GM18873 (cell line): ENCODE measurements around the gene HSPBP1.
"Not testable (repeated sequence)": the region's sequence is repeated elsewhere in the genome, so short reads cannot be mapped to it uniquely, and the experiment has no call there.

Experiments
- ATAC-seq: cut with Tn5 transposase; IDR thresholded peaks from one replicate; pipeline ENCODE4 v1.9.1; 2021; ENCODE audit warnings: mild to moderate bottlenecking, moderate library complexity, moderate number of reproducible peaks; ENCODE audit not compliant: unreplicated experiment, low FRiP score

The HSPBP1 gene

DNA sequence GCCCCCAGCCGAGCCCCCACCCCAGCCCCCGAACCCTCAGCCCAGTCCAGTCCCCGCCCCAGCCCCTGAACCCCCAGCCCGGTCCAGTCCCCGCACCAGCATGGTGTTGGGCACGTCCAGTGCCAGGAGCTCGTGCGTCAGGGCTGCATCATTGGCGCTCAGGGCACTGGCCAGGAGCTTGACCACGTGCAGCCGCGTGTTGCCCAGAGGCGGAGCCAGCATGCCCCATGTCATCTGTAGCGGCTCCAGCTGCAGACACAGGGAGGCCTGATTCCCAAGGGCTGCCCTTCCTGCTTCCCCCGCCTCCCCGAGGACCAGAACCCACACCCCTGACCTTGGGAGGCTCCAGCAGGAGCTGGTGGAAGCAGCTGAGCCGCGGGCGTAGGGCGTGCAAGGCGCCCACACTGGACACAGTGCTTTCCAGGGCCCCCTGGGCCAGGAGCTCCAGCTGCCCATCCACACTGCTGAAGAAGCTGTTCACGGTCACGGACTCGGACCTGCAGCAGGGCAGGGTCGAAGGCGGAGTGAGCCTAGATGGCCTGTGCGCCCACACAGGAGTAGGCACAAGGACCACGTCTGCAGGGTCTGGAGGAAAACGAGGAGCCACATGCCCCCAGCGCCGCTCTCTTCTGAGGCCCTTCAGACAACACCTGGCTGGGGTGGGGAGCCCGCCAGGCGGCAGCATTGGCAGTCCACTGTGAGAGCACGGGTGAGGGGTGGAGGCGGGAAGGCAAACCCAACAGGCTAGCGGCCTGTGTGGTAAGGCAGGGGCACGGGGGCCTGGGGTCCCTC lies 38.6 kb downstream of the HSPBP1 start:
- ATAC-seq = no peak

DNA sequence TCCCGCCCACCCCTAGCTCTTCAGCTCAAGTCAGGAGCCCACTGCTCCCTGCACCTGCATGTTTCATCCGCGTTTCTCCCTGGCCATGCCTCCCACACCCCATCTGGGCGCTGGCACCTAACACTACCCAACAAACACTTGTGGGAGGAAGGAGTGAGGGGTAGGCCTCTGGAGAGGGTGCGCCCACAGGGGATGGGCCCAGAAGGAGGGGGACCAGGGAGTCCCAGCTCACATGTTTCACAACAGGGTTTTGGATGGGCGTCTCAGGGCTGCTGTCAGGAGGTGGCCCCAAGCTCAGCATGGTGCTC lies 39.2 kb downstream of the HSPBP1 start:
- no peak for ATAC-seq

DNA sequence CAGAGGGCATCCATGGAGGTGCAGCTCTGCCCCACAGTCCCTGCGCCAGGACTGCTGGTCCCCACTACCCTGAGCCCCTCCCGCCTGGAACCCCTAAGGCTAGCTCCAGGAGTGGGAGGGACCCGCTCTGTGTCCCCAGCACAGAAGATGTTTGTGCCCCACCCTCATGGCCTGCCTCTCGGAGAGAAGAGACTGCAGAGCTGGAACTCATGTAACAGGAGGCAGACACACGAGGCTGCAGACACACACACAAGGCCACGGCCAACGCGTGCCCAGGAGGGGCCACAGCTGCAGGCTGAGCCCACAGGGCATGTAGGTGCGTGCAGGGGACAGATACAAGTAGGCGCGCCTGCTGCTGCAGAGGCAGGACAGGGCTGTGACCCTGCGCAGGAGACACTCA lies 40.9 kb downstream of the HSPBP1 start:
- no peak for ATAC-seq

DNA sequence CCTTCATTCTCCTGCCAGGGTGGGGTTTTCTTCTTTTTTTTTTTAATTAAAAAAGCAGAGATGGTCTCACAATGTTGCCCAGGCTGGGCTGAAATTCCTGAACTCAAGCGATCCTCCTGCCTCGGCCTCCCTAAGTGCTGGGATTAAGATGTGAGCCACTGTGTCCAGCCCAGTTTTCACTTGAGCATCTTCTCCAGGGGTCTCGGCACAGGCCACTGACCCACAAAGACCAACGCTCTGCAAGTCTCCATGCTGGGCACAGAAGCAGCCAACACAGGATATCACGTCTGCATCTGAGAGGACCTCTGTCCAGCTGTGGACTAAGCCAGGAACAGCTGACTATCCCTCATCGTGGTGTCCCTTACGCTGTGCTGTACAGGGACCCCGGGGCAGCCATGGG lies 41.9 kb downstream of the HSPBP1 start:
- no peak for ATAC-seq

DNA sequence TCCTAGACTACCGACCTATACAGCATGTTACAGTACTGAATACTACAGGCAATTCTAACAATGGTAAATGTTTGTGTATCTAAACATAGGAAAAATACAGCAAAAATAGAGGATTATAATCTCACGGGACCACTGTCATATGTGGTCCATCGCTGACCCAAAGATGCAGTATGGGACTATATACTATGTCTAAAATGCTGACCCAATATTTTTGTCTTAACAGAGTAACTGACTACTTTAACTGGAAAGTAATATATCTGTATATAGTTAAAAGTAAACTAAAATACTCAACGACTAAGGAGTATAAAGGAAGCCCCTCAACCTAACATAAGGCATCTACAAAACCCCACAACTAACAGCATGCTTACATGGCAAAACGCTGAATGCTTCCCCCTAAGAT lies 46.9 kb downstream of the HSPBP1 start:
- no peak for ATAC-seq

DNA sequence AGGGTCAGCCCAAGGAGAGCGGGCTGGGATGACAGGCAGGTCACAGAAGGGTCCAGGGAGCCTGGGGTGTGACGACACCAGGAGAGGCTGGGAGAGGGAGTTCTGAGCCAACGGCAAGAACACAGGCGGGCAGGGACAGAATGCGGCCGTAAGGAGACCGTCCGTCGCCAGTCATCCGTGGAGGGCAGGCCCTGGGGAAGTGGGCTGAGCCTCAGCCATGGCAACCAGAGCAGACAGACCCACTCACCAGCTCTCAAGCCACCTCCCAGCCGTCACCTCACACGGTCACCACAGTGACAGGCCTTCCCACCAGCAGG lies 47.7 kb downstream of the HSPBP1 start:
- no peak for ATAC-seq

DNA sequence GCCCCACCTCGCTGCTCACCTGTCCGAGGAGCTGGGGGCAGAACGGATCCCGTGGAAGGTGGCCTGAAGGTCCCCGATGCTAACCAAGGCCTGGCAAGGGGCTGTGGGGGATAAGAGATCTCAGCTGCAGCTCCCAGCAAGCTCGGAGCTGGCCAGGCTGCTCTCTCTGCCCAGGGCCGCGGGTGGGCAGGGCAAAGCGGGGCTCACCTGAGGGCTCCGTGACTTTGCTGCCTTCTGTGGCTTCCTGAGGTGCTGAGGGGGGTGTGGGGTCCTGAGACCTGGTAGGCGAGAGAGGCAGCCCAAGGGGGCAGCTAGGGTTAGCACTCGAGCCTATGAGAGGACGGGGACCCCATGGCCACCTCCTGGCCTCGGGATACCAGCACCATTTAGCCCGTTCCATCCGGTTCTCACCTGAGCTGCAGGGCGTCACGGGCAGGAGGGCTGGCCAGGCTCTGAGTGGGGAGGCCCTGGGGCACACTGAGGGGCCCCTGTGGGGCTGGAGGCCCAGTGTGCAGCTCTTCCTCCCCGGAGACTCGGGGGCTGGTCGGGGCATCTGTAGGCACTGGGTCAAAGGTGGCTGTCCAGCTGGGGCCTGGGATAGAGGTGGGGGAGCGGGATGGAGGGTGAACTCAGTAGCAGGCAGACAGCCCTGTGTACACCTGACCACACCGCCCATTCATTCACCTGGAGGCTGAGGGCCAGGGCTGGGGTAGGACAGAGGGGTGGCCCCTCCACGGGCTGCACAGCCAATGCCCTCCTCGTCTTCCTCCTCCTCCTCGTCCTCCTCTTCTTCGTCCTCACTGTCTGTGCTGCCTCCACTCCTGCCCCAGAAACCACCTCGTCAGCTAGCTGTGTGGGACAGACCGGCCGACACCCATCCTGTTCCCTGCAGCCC lies 48.3 kb downstream of the HSPBP1 start:
- no peak for ATAC-seq

DNA sequence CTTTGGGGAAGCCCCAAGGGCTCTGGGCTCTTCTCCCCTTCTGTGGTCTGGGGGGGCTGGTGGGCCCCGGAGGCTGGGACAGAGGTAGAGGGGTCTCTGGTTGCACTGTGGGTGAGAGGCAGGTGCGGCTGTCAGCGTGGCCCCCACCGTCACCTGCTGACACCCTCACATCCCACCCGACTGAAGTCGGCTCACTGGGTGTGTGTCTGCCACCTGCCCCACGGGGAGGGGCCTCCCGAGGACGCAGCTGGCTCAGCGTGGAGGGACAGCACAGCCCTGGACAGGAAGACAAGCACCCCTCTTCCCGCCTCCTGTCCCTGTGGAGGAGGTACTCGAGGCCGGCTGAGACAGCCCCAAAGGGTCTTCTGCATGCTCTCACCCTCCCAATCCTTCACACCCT lies 49.1 kb downstream of the HSPBP1 start:
- ATAC-seq = no peak

DNA sequence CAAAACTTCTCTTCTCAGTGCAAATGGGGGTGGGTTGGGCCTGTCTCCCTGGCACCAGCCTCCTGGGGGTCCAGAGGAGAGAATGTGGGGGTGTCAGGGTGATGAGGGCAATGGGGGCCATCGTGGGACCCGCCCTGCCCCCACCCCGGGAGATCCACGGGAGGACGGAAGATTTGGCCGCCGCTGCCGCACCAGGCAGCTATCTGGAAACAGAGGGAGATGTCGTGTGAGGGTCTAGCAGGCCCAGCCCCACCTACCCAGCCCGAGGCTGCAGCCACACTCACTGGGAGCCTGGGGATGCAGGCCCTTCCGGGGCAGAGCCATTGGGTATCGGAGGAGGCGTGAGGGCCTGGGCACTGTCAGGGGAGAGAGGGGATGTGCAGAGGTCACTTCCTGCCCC lies 49.6 kb downstream of the HSPBP1 start:
- ATAC-seq = no peak

DNA sequence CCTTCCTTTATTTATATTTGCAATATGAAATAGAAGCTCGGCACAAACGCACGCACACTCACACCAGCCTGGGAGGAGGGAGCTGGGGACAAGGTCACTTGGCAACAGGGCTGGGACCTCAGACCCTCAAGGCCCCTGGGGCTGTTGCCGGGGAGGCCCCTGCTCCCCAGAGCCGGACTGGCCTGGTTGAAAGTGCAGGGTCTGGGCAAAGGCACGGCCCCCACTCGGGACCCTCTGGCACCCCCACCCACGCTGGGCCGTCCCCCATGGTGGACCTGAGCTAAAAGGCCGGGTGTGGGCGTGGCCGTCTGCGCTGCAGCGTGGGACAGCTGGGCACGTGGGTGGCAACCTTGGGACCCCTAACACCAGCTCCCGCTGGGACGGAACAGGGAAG lies 50.1 kb downstream of the HSPBP1 start:
- no peak for ATAC-seq

DNA sequence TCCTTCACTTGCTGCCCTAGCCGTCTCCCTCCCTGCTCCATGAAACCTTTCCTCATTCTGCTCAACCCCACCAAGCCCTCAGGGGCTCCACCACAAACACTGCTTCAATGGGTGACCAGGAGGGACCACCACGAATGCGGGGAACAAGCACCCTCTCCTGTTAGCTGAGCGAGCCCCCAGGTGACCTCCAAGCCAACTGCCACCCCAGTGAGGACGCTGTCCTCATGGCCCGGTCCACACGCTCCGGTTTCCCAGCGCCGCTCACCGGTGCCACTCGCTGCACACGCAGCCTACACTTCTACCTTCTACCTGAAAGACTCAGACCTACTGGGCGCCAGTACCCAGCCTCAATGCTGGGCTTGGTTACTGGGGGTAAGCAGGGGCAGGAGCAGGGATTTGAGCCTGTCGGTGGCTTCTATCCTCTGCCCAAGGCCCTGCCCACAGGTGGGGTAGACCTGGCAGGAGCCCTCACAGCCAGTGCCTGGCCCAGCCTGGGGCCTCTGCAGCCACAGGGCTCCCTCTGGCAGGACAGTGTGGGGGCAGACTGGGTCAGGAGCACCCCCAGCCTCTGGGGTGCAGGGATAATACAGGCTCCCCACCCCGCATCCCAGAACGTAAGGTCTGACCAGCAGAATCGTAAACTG lies 50.6 kb downstream of the HSPBP1 start:
- ATAC-seq = no peak

DNA sequence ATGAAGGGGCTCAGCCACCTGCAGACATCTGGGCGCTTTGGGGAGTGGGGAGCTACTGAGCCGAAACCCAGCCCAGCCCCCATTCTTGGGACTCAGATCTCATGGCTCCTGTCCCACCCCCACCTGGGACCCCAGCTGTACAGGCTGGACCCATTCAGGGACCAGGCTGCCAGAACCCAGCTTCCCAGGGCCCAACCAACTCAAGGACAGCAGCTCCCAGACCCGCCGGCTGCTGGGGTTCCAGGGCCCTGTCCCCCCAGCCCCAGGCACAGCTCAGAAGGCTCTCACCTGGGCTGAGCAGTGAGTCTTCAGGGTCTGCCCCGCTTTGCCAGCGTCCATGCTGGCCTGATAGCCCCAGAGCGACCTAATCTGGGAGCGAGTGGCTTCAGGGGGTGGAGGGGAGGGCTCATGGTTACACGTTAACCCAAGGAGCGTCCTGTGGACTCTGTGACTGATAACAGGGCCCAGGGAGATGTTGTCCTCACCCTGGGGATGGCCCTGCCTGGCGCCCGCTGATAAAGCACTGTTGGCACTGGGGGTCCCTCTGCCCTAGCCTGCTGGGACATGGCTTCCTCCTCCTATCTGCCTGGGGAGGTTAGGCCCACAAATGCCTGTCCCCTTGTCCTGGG lies 51.4 kb downstream of the HSPBP1 start, which contains the start of gene TMEM86B:
Gene TMEM86B (minus strand): TSS at position 361 of the 629 bp plus-strand sequence. CDS start 22 bp downstream, at position 339.
- ATAC-seq = no peak

DNA sequence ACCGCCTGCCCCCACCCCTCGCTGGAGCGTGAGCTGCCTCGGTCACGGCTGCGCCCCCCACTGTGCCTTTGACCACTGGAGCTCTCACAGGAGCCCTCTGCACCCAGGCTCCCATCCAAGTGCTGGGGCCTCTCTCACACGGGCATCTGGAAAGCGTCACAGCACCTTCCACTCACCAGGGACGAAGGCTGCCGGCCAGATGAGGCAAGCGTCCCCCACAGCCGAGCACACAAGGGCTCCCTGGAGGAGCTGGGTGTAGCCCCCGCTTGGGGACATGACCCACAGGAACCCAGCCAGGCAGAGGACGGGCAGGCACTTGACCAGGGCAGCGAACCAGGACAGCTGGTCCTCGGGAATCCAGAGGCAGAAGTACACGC lies 51.9 kb downstream of the HSPBP1 start:
- no peak for ATAC-seq

DNA sequence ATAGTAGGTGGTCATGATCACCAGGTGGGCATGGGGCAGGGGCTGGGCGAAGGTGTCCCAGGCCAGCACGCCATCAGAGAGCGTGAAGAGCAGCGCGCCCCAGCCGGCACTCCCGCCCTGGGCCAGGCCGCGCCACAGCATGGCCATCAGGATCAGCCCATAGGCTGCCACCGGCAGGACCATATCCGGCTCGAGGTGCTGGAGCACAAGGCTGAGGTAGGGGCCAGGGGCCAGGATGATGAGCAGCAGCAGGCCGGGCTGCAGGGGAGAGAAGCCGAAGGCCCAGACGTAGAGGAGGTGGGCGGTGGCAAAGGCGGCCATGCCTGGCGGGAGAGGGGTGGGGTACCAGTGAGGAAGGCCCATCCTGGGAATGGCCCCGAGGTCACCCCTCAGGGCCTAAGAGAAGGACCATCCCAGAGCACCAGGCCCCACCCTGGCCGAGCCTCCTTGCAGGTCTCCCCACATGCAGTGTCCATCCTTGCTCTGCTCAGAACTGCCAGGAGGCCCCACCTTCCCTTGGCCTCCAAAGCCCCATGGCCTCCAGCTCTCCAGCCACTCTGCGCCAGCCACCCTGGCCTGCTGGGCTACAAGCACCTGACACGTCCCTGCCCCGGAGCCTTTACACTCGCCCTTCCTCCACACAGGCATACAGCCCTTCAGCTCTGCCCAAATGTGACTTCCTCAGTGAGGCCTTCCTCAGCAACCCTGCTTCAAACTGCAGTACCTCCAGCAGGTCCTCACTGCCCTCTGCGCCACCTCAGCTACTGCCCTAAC lies 52.5 kb downstream of the HSPBP1 start:
- ATAC-seq = no peak

DNA sequence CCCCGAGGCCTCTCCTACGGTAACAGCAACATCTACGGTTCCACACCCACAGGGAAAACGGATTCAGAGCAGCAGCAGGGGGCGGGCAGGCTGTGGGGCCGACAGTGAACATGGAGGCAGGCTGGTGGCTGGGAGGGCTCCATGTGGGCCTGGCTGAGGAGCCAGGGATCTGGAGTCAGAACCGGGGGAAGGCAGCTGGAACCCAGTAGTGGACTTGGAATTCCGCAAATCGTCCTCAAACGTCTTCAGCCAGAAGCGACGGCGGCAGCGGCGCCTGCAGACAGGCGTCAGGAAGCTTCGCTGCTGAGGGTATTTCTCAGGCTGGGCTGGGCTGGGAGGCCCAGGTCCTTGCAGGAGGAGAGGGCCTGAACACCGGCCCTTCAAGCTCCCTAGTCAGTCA lies 53.1 kb downstream of the HSPBP1 start:
- ATAC-seq = no peak

DNA sequence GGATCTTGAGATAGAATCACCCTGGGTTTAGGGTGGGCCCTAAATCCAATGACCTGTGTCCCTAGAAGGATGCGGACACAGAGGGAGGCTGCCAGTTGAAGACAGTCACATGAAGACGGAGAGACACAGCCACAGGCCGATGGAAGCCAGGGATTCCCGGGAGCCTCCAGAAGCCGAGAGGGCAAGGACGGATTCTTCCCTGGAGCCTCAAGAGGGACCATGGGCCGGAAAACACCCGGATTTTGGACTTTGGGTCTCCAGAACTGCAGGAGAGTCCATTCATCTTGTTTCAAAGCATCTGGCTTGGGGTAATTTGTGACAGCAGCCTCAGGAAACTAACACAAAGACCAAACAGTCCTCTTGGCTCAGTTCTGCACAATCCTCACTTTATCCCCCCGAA lies 53.6 kb downstream of the HSPBP1 start:
- no peak for ATAC-seq

DNA sequence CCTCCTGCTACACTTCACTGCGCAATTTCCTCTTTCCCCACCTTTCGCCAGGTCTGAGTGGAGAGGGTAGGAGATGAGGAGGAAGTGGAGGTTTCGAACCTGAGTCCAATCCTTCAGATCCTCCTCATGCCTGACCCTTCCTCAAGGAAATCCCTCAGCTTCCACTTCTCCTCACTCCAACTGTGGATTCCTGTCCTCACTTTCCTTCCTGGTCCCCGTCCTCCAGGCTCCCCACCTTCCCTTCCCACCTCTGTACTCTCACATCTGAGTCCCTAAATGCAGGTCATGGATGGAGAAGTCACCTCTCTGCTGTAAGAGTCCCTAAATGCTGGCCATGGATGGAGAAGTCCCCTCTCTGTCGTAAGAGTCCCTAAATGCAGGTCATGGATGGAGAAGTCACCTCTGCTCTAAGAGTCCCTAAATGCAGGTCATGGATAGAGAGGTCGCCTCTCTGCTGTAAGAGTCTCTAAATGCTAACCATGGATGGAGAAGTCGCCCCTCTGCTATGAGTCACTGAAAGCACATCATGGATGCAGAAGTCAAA lies 54.4 kb downstream of the HSPBP1 start:
- ATAC-seq = no peak

DNA sequence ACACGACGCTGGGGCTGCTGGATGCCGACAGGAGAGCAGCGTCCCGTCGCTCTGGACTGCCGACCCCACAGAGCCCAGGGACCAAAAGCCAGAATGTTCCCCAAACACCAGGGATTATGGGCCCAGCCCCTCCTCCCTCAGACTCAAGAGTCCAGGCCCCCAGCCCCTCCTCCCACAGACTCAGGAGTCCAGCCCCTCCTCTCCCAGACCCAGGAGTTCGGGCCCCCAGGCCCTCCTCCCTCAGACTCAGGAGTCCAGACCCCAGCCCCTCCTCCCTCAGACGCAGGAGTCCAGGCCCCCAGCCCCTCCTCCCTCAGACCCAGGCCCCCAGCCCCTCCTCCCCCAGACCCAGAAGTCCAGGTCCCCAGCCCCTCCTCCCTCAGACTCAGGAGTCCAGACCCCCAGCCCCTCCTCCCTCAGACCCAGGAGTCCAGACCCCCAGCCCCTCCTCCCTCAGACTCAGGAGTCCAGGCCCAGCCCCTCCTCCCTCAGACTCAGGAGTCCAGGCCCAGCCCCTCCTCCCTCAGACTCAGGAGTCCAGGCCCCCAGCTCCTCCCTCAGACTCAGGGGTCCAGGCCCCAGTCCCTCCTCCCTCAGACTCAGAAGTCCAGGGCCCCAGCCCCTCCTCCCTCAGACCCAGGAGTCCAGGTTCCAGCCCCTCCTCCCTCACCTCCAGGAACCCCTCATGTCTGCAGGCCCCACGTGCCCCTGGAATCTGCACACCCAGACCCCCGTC lies 55.1 kb downstream of the HSPBP1 start:
- ATAC-seq = not testable (repeated sequence)

DNA sequence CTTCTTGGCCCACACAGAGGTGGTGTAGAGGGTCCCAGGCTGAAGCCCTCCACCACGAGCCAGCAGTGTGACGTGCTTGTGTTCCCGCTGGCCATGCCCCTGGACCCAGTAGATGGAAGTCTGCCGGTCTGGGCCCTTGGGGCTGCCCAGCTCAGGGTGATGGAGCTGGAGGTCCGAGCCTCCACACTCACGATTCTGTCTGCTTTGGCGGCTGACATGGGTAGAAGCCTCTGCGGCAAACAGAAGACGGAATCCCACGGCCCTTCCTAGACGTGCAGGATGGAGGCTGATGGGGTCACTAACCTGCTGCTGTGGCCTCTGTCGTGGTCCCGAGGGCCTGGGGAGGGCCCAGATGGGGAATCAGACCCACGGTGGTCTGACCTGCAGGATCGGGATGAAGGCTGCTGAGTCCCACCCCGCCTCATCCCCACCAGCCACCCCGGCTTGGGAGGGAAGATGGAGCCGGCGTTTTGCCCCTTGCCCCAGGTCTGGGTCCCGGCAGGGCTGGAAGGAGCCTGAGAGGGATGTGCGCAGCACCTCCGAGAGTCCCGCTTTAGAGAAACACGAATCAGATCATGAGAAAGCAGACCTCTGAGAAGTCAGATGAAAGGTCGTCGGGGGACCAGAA lies 55.8 kb downstream of the HSPBP1 start:
- no peak for ATAC-seq
